B cell (primary cell): ENCODE results near the gene RSU1.

Experiments used
- CTCF ChIP-seq: fragments of 200-600 bp; IDR thresholded peaks from one replicate; pipeline ENCODE4 v1.8.0; 2022; ENCODE audit warnings: antibody characterized with exemption, mild to moderate bottlenecking
- EZH2 ChIP-seq: IDR thresholded peaks from 2 replicates; pipeline ENCODE4 v1.6.1; 2012; ENCODE audit warnings: borderline replicate concordance, low read depth, mild to moderate bottlenecking, moderate library complexity, low read length; ENCODE audit not compliant: insufficient read depth, poor library complexity, severe bottlenecking

GRCh38 chr10:16649757-16650156, 167.5 kb downstream of the RSU1 start:
- no peak for TF ChIP-seq CTCF
- no peak for TF ChIP-seq EZH2
